ENCODE data around the gene BDP1.

The BDP1 gene

GRCh38 chr5:71454913-71455312 lies 538 bp upstream of the BDP1 start:
- Histone ChIP-seq H3K36me3 (ENCODE audit: insufficient read depth, low read length) (peaks cover 16% of the 10 kb centered on the region), H3F3A (ENCODE audit: insufficient read depth, low read length) (no peaks in the 10 kb centered on the region), H3K9me3 (ENCODE audit: low read length) (no peaks in the 10 kb centered on the region), H2AFZ (ENCODE audit: low read length) (peak overlapping the region; percentile 67), H3K4me2 (ENCODE audit: low read length) (peak overlapping the region; percentile 94), H3K79me2 (ENCODE audit: insufficient read depth, low read length) (peaks cover 22% of the 10 kb centered on the region), H3K4me3 (ENCODE audit: low read depth, low read length, poor library complexity, severe bottlenecking) (peak overlapping the region; percentile 87), H3K9ac (ENCODE audit: low read length) (no peak overlapping the region; the same call in 1 of the 2 replicates), H3K9me2 (ENCODE audit: low read depth, low read length) (no peaks in the 10 kb centered on the region), H4K20me1 (ENCODE audit: insufficient read depth, low read length) (no peaks in the 10 kb centered on the region), H3K4me1 (ENCODE audit: insufficient read depth, low read length, severe bottlenecking) (peaks cover 21% of the 10 kb centered on the region), H3K27ac (ENCODE audit: low read depth, low read length, poor library complexity, severe bottlenecking) (no peak overlapping the region), H3K27me3 (ENCODE audit: insufficient read depth, low read length) (no peaks in the 10 kb centered on the region)
- no peak for TF ChIP-seq CTCF (IDR thresholded peaks at IDR 0.05; ENCODE audit: low read length)
- no peak for TF ChIP-seq EZH2 (IDR thresholded peaks at IDR 0.05; ENCODE audit: borderline replicate concordance, low read length)

- Histone ChIP-seq H3K9me2 (ENCODE audit: low read depth, low read length) (no peaks in the 10 kb centered on the region), H3K27me3 (ENCODE audit: insufficient read depth, low read length) (no peaks in the 10 kb centered on the region), H3K9me3 (ENCODE audit: low read length) (no peaks in the 10 kb centered on the region), H4K20me1 (ENCODE audit: insufficient read depth, low read length) (no peaks in the 10 kb centered on the region), H3K9ac (ENCODE audit: low read length) (peak overlapping the region; percentile 92), H3K4me3 (ENCODE audit: low read depth, low read length, poor library complexity, severe bottlenecking) (peak overlapping the region; percentile 87), H3K4me1 (ENCODE audit: insufficient read depth, low read length, severe bottlenecking) (peaks cover 21% of the 10 kb centered on the region), H3F3A (ENCODE audit: insufficient read depth, low read length) (no peaks in the 10 kb centered on the region), H3K27ac (ENCODE audit: low read depth, low read length, poor library complexity, severe bottlenecking) (no peak overlapping the region), H3K79me2 (ENCODE audit: insufficient read depth, low read length) (peaks cover 22% of the 10 kb centered on the region), H2AFZ (ENCODE audit: low read length) (no peak overlapping the region), H3K36me3 (ENCODE audit: insufficient read depth, low read length) (peaks cover 30% of the 10 kb centered on the region), H3K4me2 (ENCODE audit: low read length) (peak overlapping the region; percentile 94)
- no peak for TF ChIP-seq EZH2 (IDR thresholded peaks at IDR 0.05; ENCODE audit: borderline replicate concordance, low read length)
- no peak for TF ChIP-seq CTCF (IDR thresholded peaks at IDR 0.05; ENCODE audit: low read length)
Measured at GRCh38 chr5:71456362-71456743, 902 bp downstream of the BDP1 start.

- H3K4me1 ChIP-seq (ENCODE audit: insufficient read depth, low read length, severe bottlenecking): peaks cover 21% of the 10 kb centered on the region
- H3K27me3 ChIP-seq (ENCODE audit: insufficient read depth, low read length): no peaks in the 10 kb centered on the region
- peak overlapping the region; percentile 87 for H3K4me3 ChIP-seq (ENCODE audit: low read depth, low read length, poor library complexity, severe bottlenecking)
- peaks cover 22% of the 10 kb centered on the region for H3K79me2 ChIP-seq (ENCODE audit: insufficient read depth, low read length)
- H3K27ac ChIP-seq (ENCODE audit: low read depth, low read length, poor library complexity, severe bottlenecking): no peak overlapping the region
- no peaks in the 10 kb centered on the region for H4K20me1 ChIP-seq (ENCODE audit: insufficient read depth, low read length)
- H3K9me3 ChIP-seq (ENCODE audit: low read length): no peaks in the 10 kb centered on the region
- no peaks in the 10 kb centered on the region for H3F3A ChIP-seq (ENCODE audit: insufficient read depth, low read length)
- H3K4me2 ChIP-seq (ENCODE audit: low read length): peak overlapping the region; percentile 94
- peak overlapping the region; percentile 92 for H3K9ac ChIP-seq (ENCODE audit: low read length)
- H3K36me3 ChIP-seq (ENCODE audit: insufficient read depth, low read length): peaks cover 38% of the 10 kb centered on the region
- TF ChIP-seq CTCF (IDR thresholded peaks at IDR 0.05; ENCODE audit: low read length) (no peak), EZH2 (IDR thresholded peaks at IDR 0.05; ENCODE audit: borderline replicate concordance, low read length) (no peak)
- no peaks in the 10 kb centered on the region for H3K9me2 ChIP-seq (ENCODE audit: low read depth, low read length)
- no peak overlapping the region for H2AFZ ChIP-seq (ENCODE audit: low read length)
Measured at GRCh38 chr5:71457106-71457505, 1.7 kb downstream of the BDP1 start.
